AG04450 (cell line): ENCODE measurements around the gene MBOAT1. TPM values are rescaled to one million over a fixed set of nuclear protein-coding genes. Genes with fewer than 3 reads are reported as not detected.

Experiments used
- CTCF ChIA-PET: fragments of 300-600, 350-600 bp; formaldehyde crosslinking; extraction: SDS; loops from one replicate; lab custom pipeline; 2022; ENCODE audit warnings: antibody characterized with exemption, inconsistent platforms; lab: Charles Lee
- POLR2A ChIA-PET: fragments of 350-600 bp; formaldehyde crosslinking; extraction: SDS; loops from one replicate; lab custom pipeline; 2021; ENCODE audit warnings: antibody characterized with exemption, inconsistent platforms; lab: Yijun Ruan, JAX
- DNase-seq: peaks from one replicate; pipeline ENCODE4 v3.0.0-alpha.2; 2011; ENCODE audit warnings: low read depth, low spot score
- H3K27ac ChIP-seq: one replicate; pipeline ENCODE4 v1.5.1; 2012; ENCODE audit warnings: low read depth, low read length, control low read depth
- H3K27me3 ChIP-seq: one replicate; pipeline ENCODE4 v1.6.0; 2012; ENCODE audit warnings: low read length; ENCODE audit not compliant: control insufficient read depth, insufficient read depth
- H3K4me3 ChIP-seq: 2 replicates; pipeline ENCODE4 v1.5.1; 2011; ENCODE audit warnings: mild to moderate bottlenecking, low read depth, low read length, control low read depth
- H3K9me3 ChIP-seq: 2 replicates; pipeline ENCODE4 v1.5.1; 2012; ENCODE audit warnings: low read length; ENCODE audit not compliant: control insufficient read depth, insufficient read depth
- CTCF ChIP-seq: IDR thresholded peaks from 2 replicates; pipeline ENCODE4 v1.5.1; 2011; ENCODE audit warnings: low read depth, low read length, control low read depth, inconsistent platforms
- polyA plus RNA-seq: library from polyadenylated mRNA; depleted of rRNA; stranded (reverse); fragments of >200 nt; gene quantifications from 2 replicates; pipeline ENCODE4 v1.2.3, GENCODE V29; 2011

MBOAT1 gene
- polyA plus RNA-seq, 1 experiment: 2.1 TPM

DNA sequence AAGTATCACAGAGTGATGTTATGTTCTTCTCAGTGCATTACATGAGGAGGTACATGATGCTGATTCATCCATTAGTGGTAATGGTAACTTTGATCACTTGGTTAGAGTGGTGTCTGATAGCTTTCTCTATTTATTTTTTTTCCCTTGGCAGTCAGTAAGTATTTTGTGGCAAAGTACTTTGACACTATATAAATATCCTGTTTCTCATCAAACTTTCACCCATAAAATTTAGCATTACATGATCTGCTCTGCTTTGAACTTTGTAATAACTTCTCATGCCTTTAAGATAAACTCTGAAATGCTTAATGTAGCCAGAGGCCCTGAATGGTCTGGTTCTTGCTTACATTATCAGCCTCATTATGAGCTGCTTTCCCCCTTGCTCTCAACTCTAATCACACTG lies 127.9 kb downstream of the MBOAT1 start:
- Histone ChIP-seq H3K9me3 (no peaks in the 10 kb centered on the region), H3K27me3 (no peaks in the 10 kb centered on the region), H3K27ac (no peak overlapping the region), H3K4me3 (no peak overlapping the region)
- no peak for DNase-seq
- ChIA-PET CTCF (no interaction called here), POLR2A (no interaction called here)
- TF ChIP-seq CTCF: no peak

DNA sequence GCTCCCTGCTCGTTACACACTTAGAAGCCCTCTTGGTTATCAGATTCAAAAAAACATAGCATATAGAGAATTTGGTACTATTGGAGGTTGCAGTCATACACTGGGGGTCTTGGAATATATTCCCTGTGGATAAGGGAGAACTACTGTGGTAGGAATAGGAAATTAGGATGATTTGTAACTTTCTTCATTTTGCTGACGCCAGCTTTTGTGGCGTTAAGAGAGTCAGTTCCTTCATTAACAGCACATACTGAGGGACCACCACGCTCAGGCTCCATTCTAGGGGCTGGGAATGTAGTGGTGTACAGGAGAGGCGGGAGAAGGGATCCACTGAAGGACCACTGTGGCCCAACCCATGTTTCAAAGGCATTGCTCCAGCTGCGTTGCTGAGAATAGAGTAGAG lies 140.3 kb downstream of the MBOAT1 start:
- no peak overlapping the region for H3K27ac ChIP-seq
- POLR2A ChIA-PET: no interaction called here

DNA sequence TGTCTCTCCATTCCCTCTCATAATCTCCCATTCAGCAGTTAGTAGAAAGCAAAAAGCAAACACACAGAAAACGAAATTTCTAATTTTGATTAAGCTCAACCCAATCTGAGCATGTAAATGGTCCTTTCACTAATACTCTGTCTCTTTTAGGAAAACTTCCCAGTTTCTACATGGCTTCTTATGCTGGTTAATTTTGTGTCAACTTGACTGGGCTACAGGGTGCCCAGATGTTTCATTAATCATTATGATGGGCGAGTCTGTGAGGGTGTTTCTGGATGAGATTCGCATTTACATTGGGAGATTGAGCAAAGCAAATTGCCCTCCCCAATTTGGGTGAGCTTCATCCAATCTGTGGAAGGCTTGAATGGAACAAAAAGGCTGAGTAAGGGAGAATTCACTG lies 142.2 kb downstream of the MBOAT1 start:
- no peaks in the 10 kb centered on the region for H3K9me3 ChIP-seq
- ChIA-PET CTCF (interaction anchor here (1.3 kb wide), 1 partner anchor 21 kb away, joined by 4 read pairs; no protein-coding TSS in a partner anchor), POLR2A (no interaction called here)
- H3K27ac ChIP-seq: no peak overlapping the region
- no peak for TF ChIP-seq CTCF
- H3K27me3 ChIP-seq: no peaks in the 10 kb centered on the region
- H3K4me3 ChIP-seq: no peak overlapping the region
- DNase-seq: no peak

More for the DNA sequence above, 140.3 kb downstream of the MBOAT1 start:
- no peaks in the 10 kb centered on the region for H3K27me3 ChIP-seq
- TF ChIP-seq CTCF: no peak
- no peak overlapping the region for H3K4me3 ChIP-seq
- CTCF ChIA-PET: no interaction called here
- no peaks in the 10 kb centered on the region for H3K9me3 ChIP-seq
- no peak for DNase-seq

DNA sequence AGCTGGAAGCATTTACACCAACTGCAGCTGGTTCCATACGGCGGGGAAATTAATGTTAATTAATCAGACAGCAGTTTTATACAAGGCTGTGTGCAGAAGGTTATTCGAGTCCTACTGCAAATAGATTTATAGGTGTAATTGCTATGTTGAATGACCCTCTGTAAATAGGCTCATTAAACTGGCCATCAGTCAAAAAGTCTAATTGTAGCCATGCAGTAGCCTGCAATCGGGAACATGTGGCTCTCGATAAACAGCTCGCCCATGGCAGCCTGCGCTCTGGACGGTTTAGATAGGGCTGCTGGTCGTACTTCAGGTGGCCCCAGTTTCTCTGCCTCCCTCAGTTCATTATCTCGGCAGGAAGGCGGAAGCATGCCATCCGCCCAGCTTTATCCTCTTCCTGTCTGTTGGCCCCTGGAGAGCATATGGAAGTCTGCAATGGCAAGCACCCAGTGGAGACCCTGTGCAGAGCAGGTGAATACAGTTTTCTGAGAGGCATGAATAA lies 143.2 kb downstream of the MBOAT1 start:
- no peak for DNase-seq
- no peaks in the 10 kb centered on the region for H3K27me3 ChIP-seq
- POLR2A ChIA-PET: no interaction called here
- H3K4me3 ChIP-seq: no peak overlapping the region
- CTCF ChIA-PET: interaction anchor here (0.6 kb wide), 1 partner anchor 58 kb away, joined by 3 read pairs; no protein-coding TSS in a partner anchor
- H3K9me3 ChIP-seq: no peaks in the 10 kb centered on the region
- no peak overlapping the region for H3K27ac ChIP-seq
- TF ChIP-seq CTCF: no peak

GRCh38 chr6:20068421-20068988 lies 143.8 kb downstream of the MBOAT1 start:
- no peak overlapping the region for H3K4me3 ChIP-seq
- no peak for TF ChIP-seq CTCF
- no peak for DNase-seq
- H3K9me3 ChIP-seq: no peaks in the 10 kb centered on the region
- H3K27ac ChIP-seq: no peak overlapping the region
- CTCF ChIA-PET: interaction anchor here (0.6 kb wide), 1 partner anchor 58 kb away, joined by 3 read pairs; no protein-coding TSS in a partner anchor
- POLR2A ChIA-PET: no interaction called here
- H3K27me3 ChIP-seq: no peaks in the 10 kb centered on the region
